WTC11 (cell line): ENCODE results near the gene TMEM25.

Experiments
- ATF2 ChIP-seq: sonication (generic); formaldehyde crosslinking; IDR thresholded peaks from 2 replicates; pipeline ENCODE4 v1.8.1; 2022; ENCODE audit warnings: low read depth, missing genetic modification reagents, borderline replicate concordance
- CTCF ChIP-seq: fragments of 200-600 bp; IDR thresholded peaks from 2 replicates; pipeline ENCODE4 v1.8.0; 2022; ENCODE audit warnings: antibody characterized with exemption
- TEAD4 ChIP-seq: sonication (generic); formaldehyde crosslinking; IDR thresholded peaks from 2 replicates; pipeline ENCODE4 v1.8.0; 2022; ENCODE audit warnings: mild to moderate bottlenecking, missing genetic modification reagents
- TF ChIP-seq, protein P1 (sequence below): sonication (generic); formaldehyde crosslinking; conservative IDR thresholded peaks from 2 replicates; pipeline ENCODE4 v1.8.1; 2022; ENCODE audit warnings: mild to moderate bottlenecking, missing genetic modification reagents
- TF ChIP-seq, protein P2 (sequence below): sonication (generic); formaldehyde crosslinking; IDR thresholded peaks from 2 replicates; pipeline ENCODE4 v1.8.0; 2022; ENCODE audit warnings: mild to moderate bottlenecking, missing genetic modification reagents

GRCh38 chr11:118530180-118530682 is 761 bp upstream of the TMEM25 start:
- TF ChIP-seq CTCF (no peak), ATF2 (CRISPR knock-in tag) (no peak), TEAD4 (CRISPR knock-in tag) (no peak)
- TF ChIP-seq, protein P1, sequence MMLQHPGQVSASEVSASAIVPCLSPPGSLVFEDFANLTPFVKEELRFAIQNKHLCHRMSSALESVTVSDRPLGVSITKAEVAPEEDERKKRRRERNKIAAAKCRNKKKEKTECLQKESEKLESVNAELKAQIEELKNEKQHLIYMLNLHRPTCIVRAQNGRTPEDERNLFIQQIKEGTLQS (CRISPR knock-in tag): no peak
- TF ChIP-seq, protein P2, sequence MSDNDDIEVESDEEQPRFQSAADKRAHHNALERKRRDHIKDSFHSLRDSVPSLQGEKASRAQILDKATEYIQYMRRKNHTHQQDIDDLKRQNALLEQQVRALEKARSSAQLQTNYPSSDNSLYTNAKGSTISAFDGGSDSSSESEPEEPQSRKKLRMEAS (CRISPR knock-in tag): no peak
